Suprapubic skin (tissue), 4 donors: ENCODE data around the gene SYT1.

Experiments used
- CTCF ChIP-seq, 2 donors: fragments of 200-600 bp in 1 of 2; fragments of 450-650 bp in 1 of 2; sonication (generic) in 1 of 2; IDR thresholded peaks; one replicate each; pipeline ENCODE4 v1.5.1; 2016 to 2019; ENCODE audit warnings: antibody characterized with exemption in 2 of 2, mild to moderate bottlenecking in 1 of 2, moderate library complexity in 1 of 2
- POLR2A ChIP-seq, 2 donors: fragments of 450-650 bp; IDR thresholded peaks; one replicate each; pipeline ENCODE4 v1.6.1; 2017; ENCODE audit warnings: antibody characterized with exemption in 2 of 2, mild to moderate bottlenecking in 2 of 2, moderate library complexity in 2 of 2
- POLR2AphosphoS5 ChIP-seq, 3 donors: sonication (generic); formaldehyde crosslinking; IDR thresholded peaks; one replicate each; pipeline ENCODE4 v1.6.1; 2017; ENCODE audit warnings: antibody characterized with exemption in 3 of 3

- TF ChIP-seq CTCF (IDR thresholded peaks at IDR 0.05) (no peak), POLR2A (IDR thresholded peaks at IDR 0.05) (no peak), POLR2AphosphoS5 (IDR thresholded peaks at IDR 0.05) (no peak)
Observed at GRCh38 chr12:79151956-79152355, 287.4 kb downstream of the SYT1 start.
